ENCODE data around the gene OASL.

OASL gene

DNA sequence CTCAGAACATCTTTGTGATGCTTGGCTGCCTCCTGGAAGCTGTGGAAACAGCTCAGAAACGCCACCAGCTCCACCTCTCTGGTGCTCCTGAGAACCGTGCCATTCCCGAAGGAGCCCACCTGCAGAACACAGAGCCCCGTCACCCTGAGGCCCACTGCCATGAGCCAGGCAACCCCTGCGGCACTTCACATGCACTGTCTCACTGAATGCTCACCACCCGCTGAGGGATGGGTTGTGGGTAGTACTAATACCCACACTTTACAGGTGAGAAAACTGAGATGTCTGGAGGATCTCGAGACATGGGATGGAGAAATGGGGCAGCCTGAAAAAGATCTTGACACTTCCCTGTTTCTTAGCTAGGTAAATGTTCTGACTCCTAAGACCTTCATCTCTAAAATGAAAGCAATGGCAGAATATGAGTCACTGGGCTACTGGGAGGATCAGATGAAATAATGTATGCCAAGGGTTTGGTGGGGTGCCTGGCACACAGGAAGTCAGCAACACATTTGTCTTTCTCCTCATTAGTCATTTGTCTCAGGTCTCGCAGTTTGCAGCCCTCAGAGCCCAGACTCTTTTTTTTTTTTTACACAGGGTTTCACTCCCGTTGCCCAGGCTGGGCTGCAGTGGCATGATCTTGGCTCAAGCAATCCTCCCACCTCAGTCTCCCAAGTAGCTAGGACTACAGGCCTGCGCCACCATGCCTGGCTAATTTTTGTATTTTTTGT is 5.3 kb downstream of the OASL start:
- no peak for TF ChIP-seq CTCF (IDR thresholded peaks at IDR 0.05; ENCODE audit: borderline replicate concordance, insufficient read depth, low read depth, low read length)

DNA sequence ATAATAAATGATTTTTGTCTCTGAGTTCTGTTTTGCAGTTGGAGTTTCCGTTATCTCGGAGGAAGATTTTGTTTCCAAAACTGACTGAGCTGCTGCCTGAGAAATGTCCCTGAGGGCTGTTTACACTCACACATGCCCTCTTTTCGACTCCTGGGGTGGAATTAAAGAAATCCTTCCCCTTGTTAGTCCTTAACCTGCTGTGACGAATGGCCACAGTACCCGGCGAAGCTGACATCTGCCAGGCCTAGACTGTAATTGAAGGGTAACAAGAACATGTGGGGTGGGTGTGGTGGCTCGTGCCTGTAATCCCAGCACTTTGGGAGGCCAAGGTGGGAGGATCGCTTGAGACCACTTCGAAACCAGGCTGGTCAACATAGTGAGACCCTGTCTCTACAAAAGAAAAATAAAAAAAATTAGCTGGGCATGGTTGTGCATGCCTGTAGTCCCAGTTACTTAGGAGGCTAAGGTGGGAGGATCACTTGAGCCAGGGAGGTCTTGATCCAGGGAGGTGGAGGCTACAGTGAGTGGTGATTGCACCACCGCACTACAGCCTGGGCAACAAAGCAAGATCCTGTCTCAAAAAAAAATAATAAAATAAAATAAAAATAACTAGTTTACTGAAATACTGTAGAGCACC is 8.4 kb downstream of the OASL start:
- TF ChIP-seq CTCF (IDR thresholded peaks at IDR 0.05; ENCODE audit: borderline replicate concordance, insufficient read depth, low read depth, low read length), result no peak
- H3K4me3 ChIP-seq (ENCODE audit: low read depth, low read length), result no peak overlapping the region

More for the DNA sequence above, 5.3 kb downstream of the OASL start:
- no peak overlapping the region for H3K4me3 ChIP-seq (ENCODE audit: low read depth, low read length)

- H3K4me3 ChIP-seq (ENCODE audit: low read depth, low read length), result no peak overlapping the region
Observed at GRCh38 chr12:121026274-121027045, 12.6 kb downstream of the OASL start.

DNA sequence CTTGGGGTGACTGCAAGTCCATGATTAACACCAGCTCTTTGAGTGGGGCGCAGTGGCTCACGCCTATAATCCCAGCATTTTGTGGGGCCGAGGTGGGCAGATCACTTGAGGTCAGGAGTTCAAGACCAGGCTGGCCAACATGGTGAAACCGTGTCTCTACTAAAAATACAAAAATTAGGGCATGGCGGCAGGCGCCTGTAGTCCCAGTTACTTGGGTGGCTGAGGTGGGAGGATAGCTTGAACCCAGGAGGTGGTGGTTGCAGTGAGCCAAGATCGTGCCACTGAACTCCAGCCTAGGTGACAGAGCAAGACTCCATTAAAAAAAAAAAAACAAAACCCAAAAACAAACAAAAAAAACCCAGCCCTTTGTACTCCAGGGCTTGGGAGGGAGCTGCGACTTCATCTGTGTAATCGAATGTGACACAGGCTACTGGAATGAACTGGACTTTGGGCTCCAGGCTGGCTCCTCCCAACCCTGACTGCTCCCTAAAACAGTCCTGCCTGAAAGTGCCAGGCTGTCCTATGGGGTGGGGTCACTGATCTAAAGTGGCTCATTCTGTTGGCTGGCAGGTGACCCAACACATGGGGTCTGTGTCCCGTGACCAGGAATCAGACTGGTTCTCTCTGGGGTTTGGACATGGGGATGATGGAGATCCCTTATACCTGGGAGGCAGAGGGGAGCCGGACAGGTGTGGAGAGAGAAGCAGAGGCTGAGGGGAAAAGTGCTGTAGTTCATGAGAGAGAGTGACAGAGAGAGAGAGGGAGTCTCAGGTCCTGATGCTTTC is 13.4 kb downstream of the OASL start:
- no peak overlapping the region for H3K4me3 ChIP-seq (ENCODE audit: low read depth, low read length)

More at GRCh38 chr12:121026274-121027045, 12.6 kb downstream of the OASL start:
- no peak for TF ChIP-seq CTCF (IDR thresholded peaks at IDR 0.05; ENCODE audit: borderline replicate concordance, insufficient read depth, low read depth, low read length)

DNA sequence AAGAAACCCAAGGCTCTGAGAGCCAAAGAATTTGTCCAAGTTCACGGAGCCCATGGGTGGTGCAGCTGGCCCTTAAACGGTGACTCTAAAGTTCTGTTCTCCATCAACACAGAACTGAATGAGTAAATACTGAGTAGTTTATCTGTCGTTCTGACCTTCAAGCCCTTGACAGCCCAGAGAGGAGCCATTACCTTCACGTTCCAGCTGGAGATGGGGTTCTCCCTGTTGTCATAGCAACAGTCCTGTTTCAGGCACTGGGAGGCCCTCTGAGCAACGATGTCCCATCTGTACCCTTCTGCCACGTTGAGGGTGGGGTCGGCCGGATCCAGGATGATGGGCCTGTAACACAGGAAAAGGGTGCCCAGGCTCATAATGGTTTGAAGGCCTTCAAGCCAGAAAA is 15.2 kb downstream of the OASL start:
- no peak for TF ChIP-seq CTCF (IDR thresholded peaks at IDR 0.05; ENCODE audit: borderline replicate concordance, insufficient read depth, low read depth, low read length)
- no peak overlapping the region for H3K4me3 ChIP-seq (ENCODE audit: low read depth, low read length)

More for the DNA sequence above, 13.4 kb downstream of the OASL start:
- no peak for TF ChIP-seq CTCF (IDR thresholded peaks at IDR 0.05; ENCODE audit: borderline replicate concordance, insufficient read depth, low read depth, low read length)

DNA sequence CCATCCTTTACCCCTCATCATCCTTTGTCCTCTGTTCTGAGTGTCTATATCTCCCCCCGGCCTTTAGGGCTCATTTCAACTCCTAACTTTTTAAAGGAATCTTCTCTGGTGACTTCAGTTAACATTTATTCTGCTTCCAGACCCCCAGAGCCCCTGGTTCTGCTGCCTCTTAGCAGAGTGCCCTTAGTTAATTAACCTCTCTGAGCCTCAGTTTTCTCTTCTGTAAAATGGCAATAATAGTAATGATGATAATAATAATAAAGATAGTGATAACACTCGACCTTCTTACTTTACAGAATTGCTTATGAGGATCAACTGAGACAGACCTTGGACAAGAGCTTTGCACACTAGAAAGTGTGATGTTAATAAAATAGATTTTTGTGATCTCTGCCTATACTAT is 16.3 kb downstream of the OASL start:
- TF ChIP-seq CTCF (IDR thresholded peaks at IDR 0.05; ENCODE audit: borderline replicate concordance, insufficient read depth, low read depth, low read length), result no peak
- no peak overlapping the region for H3K4me3 ChIP-seq (ENCODE audit: low read depth, low read length)

Data from GM12875 (cell line).